ENCODE measurements around the gene IQCM.

The IQCM gene, protein sequence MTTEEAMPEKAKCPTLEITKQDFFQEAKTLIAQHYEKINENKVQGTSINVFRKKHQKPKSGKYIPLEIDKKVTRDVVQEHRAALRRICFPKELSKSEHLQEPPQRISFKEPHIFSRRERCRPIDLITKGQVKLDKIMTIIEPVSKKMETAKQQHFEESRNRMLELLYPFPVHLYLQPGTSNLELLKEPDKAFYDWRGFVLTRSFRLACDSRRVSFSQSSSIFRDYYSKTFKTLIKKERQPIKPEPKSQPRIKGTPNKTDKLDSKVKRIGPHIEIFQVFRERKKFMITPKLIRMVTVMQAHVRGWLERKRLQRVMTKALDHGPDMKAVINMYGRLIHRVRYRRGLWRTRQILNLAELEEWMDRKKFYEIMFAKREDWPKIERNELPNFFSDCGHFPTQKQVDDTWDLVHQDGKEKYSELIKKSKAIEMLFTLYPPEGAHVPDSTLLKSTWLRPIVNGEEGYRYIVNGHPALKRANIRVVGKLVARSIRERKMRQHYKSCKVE

GRCh38 chr4:149815743-149816142, at the start of gene IQCM:
Gene IQCM, minus strand, starts transcription at chr4:149815843. Its CDS starts 73,152 bp downstream, at chr4:149742691.
- in situ Hi-C loops (cut with MboI; ENCODE audit: low sequenced_read_pairs), result no loop called here

DNA sequence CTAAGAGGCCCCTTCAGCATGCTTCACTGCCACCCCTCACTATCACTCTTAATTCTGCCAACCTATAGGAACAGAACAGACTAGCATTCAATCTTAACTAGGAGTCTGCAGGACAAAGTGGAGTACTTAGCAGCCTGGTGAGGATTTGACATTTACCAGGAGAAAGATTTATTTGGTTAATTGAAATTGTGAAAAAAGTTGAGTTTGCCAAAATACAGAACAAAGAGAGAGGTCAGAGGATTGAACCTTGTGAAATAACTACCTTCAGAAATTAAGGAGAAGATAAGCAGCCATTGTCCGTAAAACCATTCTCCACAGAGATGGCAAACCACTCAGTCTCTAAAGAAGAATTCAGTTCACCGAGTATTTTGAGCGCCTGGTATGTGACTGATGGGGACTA, 41.8 kb upstream of the IQCM start:
- in situ Hi-C loops (cut with MboI; ENCODE audit: low sequenced_read_pairs), result no loop called here

- in situ Hi-C loops (cut with MboI; ENCODE audit: low sequenced_read_pairs), result no loop called here
These were observed 30.1 kb upstream of the IQCM start for GRCh38 chr4:149845743-149846142.

- in situ Hi-C loops (cut with MboI; ENCODE audit: low sequenced_read_pairs), result no loop called here
These were observed 26.0 kb upstream of the IQCM start for GRCh38 chr4:149841686-149842085.

- in situ Hi-C loops (cut with MboI; ENCODE audit: low sequenced_read_pairs), result no loop called here
These were observed 22.4 kb upstream of the IQCM start for GRCh38 chr4:149838036-149838435.

- in situ Hi-C loops (cut with MboI; ENCODE audit: low sequenced_read_pairs), result no loop called here
These were observed 20.9 kb upstream of the IQCM start for GRCh38 chr4:149836546-149836945.

DNA sequence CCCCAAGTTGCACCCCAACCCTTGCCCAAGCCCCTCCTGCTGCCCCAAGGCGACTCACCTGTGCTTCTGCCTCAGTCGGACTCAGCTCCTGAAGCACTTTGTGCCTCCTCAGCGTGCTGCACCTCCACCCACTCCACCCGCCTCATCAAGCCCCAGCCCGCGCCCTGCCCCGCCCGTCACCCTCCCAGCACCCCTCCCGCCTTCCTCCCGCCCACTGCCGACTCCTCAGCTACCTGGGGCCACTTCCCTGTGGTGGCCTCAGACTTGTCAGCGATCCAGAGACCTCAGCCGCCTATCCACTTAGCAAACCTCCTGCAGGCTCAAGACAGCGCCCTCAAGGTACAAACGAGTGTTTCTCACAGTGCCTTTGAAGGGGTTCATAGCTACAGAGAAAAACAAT, 19.6 kb upstream of the IQCM start:
- in situ Hi-C loops (cut with MboI; ENCODE audit: low sequenced_read_pairs), result no loop called here

DNA sequence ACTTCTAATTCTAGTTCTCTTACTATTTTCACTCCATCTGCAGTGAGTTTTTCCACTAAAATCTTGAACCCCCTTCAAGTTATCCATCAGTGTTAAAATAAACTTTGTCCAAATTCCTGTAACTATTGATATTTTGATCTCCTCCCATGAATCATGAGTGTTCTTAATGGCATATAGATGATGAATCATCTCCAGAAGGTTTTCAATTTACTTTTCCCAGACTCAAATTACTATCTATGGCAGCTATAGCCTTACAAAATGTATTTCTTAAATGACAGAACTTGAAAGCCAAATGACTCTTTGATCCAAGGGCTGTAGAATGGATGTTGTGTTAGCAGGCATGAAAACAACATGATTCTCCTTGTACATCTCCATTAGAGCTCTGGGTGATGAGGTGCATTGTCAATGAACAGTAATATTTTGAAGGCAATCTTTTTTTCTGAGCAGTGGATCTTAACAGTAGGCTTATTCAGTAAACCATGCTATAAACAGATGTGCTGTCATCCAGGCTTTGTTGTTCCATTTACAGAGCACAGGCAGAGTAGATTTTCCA, 16.1 kb upstream of the IQCM start:
- in situ Hi-C loops (cut with MboI; ENCODE audit: low sequenced_read_pairs), result no loop called here

DNA sequence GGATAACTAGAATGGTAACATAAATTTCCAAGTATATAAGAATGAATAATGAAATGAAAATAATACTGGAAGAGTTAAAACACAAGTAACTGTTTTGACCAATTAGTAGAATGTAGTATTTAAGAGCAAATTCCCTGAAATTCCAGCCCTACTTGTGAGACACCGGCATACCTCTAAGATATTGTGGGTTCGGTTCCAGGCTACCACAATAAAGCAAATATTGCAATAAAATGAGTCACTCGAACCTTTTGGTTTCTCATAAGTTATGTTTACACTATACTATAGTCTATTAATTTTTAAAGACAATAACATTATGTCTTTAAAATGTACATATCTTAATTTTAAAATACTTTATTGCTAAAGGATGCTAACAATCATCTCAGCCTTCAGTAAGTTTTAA, 15.2 kb upstream of the IQCM start:
- in situ Hi-C loops (cut with MboI; ENCODE audit: low sequenced_read_pairs), result no loop called here

DNA sequence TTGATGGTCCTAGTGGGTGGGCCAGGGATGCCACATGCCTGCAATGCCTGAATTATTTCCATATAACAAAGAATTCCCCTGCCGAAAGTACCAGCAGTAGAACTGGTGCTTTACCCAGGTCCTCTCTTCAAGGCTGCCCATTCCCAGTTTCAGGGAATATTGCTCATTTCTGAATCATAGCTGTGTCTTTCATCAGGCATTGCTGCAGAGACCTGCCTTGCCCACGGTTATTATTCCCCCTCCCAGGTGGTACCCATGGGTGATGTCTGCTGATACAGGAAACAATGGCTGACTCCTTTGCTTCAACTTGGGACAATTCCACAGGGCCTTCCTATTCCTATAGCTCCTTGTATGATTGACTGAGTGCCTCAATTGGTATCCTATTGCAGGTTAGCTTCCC, 9.7 kb upstream of the IQCM start:
- in situ Hi-C loops (cut with MboI; ENCODE audit: low sequenced_read_pairs), result no loop called here

DNA sequence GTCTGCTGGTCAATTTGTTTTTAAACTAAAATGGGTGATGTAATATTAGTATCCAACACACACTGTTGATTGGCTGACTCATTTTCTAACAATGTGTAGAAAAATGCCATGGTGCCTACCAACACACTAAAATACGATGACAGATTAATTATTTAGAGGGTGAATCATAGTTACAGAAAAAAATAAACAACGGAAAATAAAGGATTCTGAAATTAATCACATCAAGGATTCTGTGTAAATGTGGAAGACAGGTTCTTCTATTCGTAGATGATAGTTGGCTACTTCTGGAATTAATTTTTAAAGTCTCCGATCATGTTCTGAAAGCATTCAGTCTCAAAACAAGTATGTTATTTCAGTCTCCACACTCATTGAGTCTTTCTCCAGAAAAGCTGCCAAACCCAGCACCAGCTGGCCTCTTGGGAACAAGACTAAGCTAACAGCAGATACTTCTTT, 8.2 kb upstream of the IQCM start:
- in situ Hi-C loops (cut with MboI; ENCODE audit: low sequenced_read_pairs), result no loop called here

- in situ Hi-C loops (cut with MboI; ENCODE audit: low sequenced_read_pairs), result no loop called here
These were observed 14.2 kb downstream of the IQCM start for GRCh38 chr4:149801416-149801815.

- in situ Hi-C loops (cut with MboI; ENCODE audit: low sequenced_read_pairs), result no loop called here
These were observed 16.1 kb downstream of the IQCM start for GRCh38 chr4:149799546-149799945.

DNA sequence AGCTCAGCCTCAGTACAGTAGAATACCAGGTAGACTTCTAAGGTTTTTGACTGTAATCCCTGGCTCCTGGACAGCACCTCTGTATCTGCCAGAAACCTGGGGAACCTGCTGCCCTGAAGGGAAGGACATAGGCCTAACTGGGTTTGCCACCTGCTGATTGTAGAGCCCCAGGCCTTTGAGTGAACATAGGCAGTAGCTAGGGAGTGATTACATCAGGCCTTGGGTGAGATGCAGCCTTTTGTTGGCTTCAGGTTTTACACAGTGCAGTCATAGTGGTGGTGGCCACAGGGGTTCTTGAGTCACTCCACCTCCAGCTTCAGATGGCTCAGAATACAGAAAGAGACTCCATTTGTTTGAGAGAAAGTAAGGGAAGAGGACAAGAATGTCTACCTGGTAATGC, 19.3 kb downstream of the IQCM start:
- in situ Hi-C loops (cut with MboI; ENCODE audit: low sequenced_read_pairs), result no loop called here

- in situ Hi-C loops (cut with MboI; ENCODE audit: low sequenced_read_pairs), result no loop called here
These were observed 20.4 kb downstream of the IQCM start for GRCh38 chr4:149795256-149795655.

GRCh38 chr4:149794352-149794751, 21.3 kb downstream of the IQCM start:
- in situ Hi-C loops (cut with MboI; ENCODE audit: low sequenced_read_pairs), result no loop called here

DNA sequence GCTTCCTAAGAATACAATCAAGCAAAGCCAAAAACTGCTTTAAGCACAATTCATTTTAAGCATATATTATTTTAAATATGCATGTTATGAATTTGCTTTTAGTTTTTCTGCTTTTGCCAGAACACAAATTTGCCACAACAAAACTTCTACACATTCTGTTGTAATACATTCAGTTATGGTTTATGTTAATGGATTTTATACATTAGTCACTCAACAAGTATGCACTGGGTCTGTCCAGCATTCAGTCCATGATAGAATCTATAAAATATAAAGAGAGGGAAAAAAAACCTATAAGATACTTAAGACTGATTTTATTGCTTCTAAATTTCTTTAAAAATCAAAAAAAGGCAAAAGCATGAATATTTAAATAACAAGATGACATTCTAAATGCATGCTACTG, 22.2 kb downstream of the IQCM start:
- in situ Hi-C loops (cut with MboI; ENCODE audit: low sequenced_read_pairs), result no loop called here

- in situ Hi-C loops (cut with MboI; ENCODE audit: low sequenced_read_pairs), result no loop called here
These were observed 23.8 kb downstream of the IQCM start for GRCh38 chr4:149791851-149792250.

- in situ Hi-C loops (cut with MboI; ENCODE audit: low sequenced_read_pairs), result no loop called here
These were observed 25.3 kb downstream of the IQCM start for GRCh38 chr4:149790172-149790907.

- in situ Hi-C loops (cut with MboI; ENCODE audit: low sequenced_read_pairs), result no loop called here
These were observed 27.3 kb downstream of the IQCM start for GRCh38 chr4:149788300-149788699.

DNA sequence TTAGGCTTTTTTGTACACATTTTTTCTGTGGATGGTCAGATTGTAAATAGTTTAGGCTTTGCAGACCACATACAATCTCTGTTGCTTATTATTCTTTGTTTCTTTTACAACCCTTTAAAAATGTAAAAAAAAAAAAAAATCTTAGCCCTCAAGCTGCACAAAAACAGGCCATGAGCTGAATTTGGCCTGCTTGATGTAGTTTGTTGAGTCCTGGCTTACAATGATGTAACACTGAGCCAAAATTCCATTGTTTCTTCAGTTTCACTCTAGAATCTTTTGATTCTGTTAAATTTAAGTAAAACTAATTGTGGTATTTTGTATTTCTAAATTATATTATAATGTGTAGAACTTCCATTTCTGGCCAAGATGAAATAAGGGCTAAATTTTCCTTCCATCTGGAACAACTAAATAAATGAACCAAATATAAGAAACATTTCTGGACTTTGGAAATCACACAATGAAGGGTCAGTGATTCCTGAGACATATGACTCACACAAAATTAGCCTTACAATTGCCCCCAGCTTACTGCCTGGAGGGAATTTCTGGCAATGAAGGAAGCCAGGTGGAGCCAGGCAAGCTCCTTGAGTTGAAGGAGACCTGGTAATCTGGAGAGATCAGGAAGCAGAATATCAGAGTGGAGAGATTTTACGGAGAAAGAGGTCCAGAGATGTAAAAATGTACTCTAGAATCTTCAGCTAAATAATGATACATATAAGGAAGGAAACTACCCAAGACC, 29.8 kb downstream of the IQCM start:
- in situ Hi-C loops (cut with MboI; ENCODE audit: low sequenced_read_pairs), result no loop called here

Data from HL-60/S4 treated with phorbol 12-myristate 13-acetate at 8.2 ng/mL for 4 days and 3 days (cell line).